ENCODE data around the gene MUC5B. TPM values are rescaled to one million over a fixed set of nuclear protein-coding genes. Genes with fewer than 3 reads are reported as not detected.

Gene MUC5B
- total RNA-seq, 1 experiment from 2014 or later: not detected

DNA sequence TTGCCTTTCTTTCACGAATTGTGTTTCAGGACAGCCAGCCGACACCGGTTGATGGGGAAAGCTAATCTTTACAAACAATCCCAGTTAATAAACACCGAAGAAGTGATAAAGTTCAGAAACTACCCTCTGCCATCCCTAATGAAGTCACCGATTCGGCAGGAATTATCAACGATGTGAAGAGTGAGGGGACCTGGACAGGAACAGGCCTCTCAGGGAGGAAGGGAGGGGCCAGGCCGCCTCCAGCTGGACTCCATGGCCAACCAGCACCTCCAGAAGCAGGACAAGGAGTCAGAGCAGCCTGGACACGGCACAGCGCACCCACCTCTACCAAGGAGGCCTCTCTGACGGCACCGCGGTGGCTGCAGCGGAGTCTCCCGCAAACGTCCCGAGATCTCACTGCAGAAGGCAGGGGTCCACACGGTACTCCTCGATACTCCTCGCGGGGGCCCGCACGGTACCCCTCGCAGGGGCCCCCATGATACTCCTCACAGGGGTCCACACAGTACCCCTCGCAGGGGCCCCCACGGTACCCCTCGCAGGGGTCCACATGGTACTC lies 82.7 kb downstream of the MUC5B start:
- no peak overlapping the region for H3K27ac ChIP-seq (ENCODE audit: low read depth, low read length, poor library complexity, severe bottlenecking)
- intact Hi-C loops (cut with micrococcal nuclease; ENCODE audit: unreplicated experiment): no loop called here
- ChIA-PET CTCF (no interaction called here), POLR2A (ENCODE audit: low non-redundant PET) (no interaction called here)
- H3K27me3 ChIP-seq (replicated peaks; ENCODE audit: insufficient read depth, low read depth, low read length, poor library complexity): no peaks in the 10 kb centered on the region
- no peak for TF ChIP-seq EZH2 (IDR thresholded peaks at IDR 0.05; ENCODE audit: borderline replicate concordance, low read depth, low read length, poor library complexity, severe bottlenecking)
- TF ChIP-seq, protein P1, sequence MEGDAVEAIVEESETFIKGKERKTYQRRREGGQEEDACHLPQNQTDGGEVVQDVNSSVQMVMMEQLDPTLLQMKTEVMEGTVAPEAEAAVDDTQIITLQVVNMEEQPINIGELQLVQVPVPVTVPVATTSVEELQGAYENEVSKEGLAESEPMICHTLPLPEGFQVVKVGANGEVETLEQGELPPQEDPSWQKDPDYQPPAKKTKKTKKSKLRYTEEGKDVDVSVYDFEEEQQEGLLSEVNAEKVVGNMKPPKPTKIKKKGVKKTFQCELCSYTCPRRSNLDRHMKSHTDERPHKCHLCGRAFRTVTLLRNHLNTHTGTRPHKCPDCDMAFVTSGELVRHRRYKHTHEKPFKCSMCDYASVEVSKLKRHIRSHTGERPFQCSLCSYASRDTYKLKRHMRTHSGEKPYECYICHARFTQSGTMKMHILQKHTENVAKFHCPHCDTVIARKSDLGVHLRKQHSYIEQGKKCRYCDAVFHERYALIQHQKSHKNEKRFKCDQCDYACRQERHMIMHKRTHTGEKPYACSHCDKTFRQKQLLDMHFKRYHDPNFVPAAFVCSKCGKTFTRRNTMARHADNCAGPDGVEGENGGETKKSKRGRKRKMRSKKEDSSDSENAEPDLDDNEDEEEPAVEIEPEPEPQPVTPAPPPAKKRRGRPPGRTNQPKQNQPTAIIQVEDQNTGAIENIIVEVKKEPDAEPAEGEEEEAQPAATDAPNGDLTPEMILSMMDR (conservative IDR thresholded peaks at IDR 0.05; ENCODE audit: low read depth, low read length): no peak
- H3K4me3 ChIP-seq (ENCODE audit: low read depth, low read length, poor library complexity, severe bottlenecking): no peak overlapping the region
- BruUV-seq (replicated peaks): no TSS peak
- no peaks in the 10 kb centered on the region for H3K36me3 ChIP-seq (ENCODE audit: insufficient read depth, low read length, poor library complexity, severe bottlenecking)
- H3K9me3 ChIP-seq (ENCODE audit: low read depth, low read length, poor library complexity, severe bottlenecking): no peaks in the 10 kb centered on the region
- peaks cover 7% of the 10 kb centered on the region for H3K4me1 ChIP-seq (ENCODE audit: insufficient read depth, low read length, poor library complexity, severe bottlenecking)
- DNase-seq (ENCODE audit: low spot score): no peak

DNA sequence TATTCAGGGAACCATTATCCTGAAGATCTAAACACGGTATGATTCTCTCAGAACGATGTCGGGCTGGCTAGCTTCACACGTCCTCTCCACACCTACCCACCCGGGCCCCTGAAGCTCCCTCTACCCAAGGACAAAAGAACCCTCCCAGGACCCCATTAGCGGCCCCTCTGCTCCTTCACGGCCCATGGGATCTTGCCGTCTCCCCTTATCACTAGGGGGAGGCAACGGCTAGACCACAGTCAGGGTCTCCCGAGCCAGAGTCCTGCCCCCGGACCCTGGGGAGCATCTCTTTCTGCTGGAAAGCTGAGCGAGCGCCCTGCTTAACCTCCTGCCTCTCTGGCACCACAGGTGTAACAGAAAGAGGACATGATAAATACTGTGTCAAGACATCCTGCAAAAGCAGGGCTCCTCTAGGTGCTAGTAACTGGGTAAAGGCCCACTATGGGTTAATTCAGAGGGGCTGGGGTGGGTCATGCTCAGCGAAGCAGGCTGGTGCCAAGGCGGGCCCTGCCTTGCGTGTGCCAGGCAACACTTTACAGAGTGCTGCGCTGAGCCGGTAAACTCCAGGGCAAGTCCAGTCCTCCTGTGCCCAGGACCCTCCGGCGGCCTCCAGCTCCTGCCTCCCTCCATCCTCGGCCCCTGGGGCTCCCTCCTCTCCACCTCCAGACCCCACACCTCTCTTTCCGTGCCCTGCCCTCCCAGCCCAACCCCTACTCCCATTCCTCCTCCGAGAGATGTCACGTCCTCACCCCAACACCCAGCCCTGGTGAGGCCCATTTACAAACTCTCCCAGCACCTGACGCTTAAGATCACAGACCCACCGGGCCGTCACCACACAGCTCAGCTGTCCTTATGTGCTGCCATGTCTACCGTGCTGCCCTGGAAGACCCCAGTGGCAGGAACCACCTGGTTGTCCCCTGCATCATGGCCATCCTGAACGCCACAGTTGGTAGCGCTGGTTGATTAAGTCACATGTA lies 83.6 kb downstream of the MUC5B start:
- ChIA-PET POLR2A (ENCODE audit: low non-redundant PET) (no interaction called here), CTCF (no interaction called here)
- H3K9me3 ChIP-seq (ENCODE audit: low read depth, low read length, poor library complexity, severe bottlenecking): peaks cover under 1% of the 10 kb centered on the region
- BruUV-seq (replicated peaks): no TSS peak
- H3K36me3 ChIP-seq (ENCODE audit: insufficient read depth, low read length, poor library complexity, severe bottlenecking): no peaks in the 10 kb centered on the region
- intact Hi-C loops (cut with micrococcal nuclease; ENCODE audit: unreplicated experiment): no loop called here
- DNase-seq (ENCODE audit: low spot score): no peak
- no peak for TF ChIP-seq EZH2 (IDR thresholded peaks at IDR 0.05; ENCODE audit: borderline replicate concordance, low read depth, low read length, poor library complexity, severe bottlenecking)
- TF ChIP-seq, protein P1 (conservative IDR thresholded peaks at IDR 0.05; ENCODE audit: low read depth, low read length): no peak
- H3K27me3 ChIP-seq (replicated peaks; ENCODE audit: insufficient read depth, low read depth, low read length, poor library complexity): no peaks in the 10 kb centered on the region
- peaks cover 9% of the 10 kb centered on the region for H3K4me1 ChIP-seq (ENCODE audit: insufficient read depth, low read length, poor library complexity, severe bottlenecking)
- no peak overlapping the region for H3K4me3 ChIP-seq (ENCODE audit: low read depth, low read length, poor library complexity, severe bottlenecking)
- H3K27ac ChIP-seq (ENCODE audit: low read depth, low read length, poor library complexity, severe bottlenecking): no peak overlapping the region

DNA sequence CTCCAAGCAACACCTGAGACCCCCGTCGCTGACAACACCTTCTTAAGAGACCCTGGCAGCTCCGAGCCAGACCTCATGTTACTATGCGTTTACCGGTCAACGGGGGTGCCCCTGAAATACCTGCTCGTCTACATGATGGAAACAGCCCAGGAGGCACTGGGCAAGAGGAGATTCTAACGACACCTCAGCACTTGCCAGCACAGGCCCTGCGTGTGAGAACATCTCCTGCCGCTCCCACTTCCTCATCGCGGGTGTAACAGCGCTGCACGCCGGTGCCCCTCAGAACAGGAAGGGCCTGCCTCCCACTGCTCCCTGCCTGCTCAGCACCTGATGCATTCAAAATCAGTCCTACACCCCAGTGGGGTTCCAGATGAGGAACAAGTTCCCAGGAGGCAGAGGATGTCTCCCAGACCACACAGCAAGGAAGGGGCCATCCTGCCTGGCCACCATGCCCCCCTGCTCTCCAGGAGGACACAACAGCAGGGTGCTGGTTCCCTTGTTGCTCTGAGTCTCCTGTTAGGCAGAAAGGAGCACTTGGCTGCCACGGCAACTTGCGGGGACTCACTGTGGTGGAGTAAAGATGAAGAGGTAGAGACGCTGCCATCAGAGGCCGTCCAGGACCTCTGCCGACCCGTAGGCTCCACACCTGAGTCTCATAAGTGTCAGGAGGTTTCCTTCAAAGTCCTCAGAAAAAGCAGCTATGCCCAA lies 84.5 kb downstream of the MUC5B start:
- CTCF ChIA-PET: no interaction called here
- Histone ChIP-seq H3K4me3 (ENCODE audit: low read depth, low read length, poor library complexity, severe bottlenecking) (no peak overlapping the region), H3K4me1 (ENCODE audit: insufficient read depth, low read length, poor library complexity, severe bottlenecking) (peaks cover 9% of the 10 kb centered on the region), H3K9me3 (ENCODE audit: low read depth, low read length, poor library complexity, severe bottlenecking) (peaks cover 4% of the 10 kb centered on the region), H3K36me3 (ENCODE audit: insufficient read depth, low read length, poor library complexity, severe bottlenecking) (no peaks in the 10 kb centered on the region), H3K27me3 (replicated peaks; ENCODE audit: insufficient read depth, low read depth, low read length, poor library complexity) (no peaks in the 10 kb centered on the region), H3K27ac (ENCODE audit: low read depth, low read length, poor library complexity, severe bottlenecking) (no peak overlapping the region)
- no TSS peak for BruUV-seq (replicated peaks)
- intact Hi-C loops (cut with micrococcal nuclease; ENCODE audit: unreplicated experiment): no loop called here
- DNase-seq (ENCODE audit: low spot score): no peak
- POLR2A ChIA-PET (ENCODE audit: low non-redundant PET): no interaction called here
- TF ChIP-seq EZH2 (IDR thresholded peaks at IDR 0.05; ENCODE audit: borderline replicate concordance, low read depth, low read length, poor library complexity, severe bottlenecking): no peak
- TF ChIP-seq, protein P1 (conservative IDR thresholded peaks at IDR 0.05; ENCODE audit: low read depth, low read length): no peak
